Progenitor cell of endocrine pancreas (in vitro differentiated cells): ENCODE results near the gene MAP3K10. TPM values are rescaled to one million over a fixed set of nuclear protein-coding genes. Genes with fewer than 3 reads are reported as not detected.
"Not testable (repeated sequence)": the region's sequence is repeated elsewhere in the genome, so short reads cannot be mapped to it uniquely, and the experiment has no call there.

Experiments
- DNase-seq: peaks from one replicate; pipeline ENCODE4 v3.0.0; 2021; ENCODE audit warnings: low spot score; ENCODE audit not compliant: unreplicated experiment
- H3K27ac Mint-ChIP-seq: 2 replicates; pipeline ENCODE4 v1.8.0; 2021; ENCODE audit warnings: mild to moderate bottlenecking, moderate library complexity, mixed read lengths
- H3K27me3 Mint-ChIP-seq: 2 replicates; pipeline ENCODE4 v1.8.0; 2021; ENCODE audit warnings: mixed read lengths
- H3K36me3 Mint-ChIP-seq: 2 replicates; pipeline ENCODE4 v1.8.0; 2022; ENCODE audit warnings: mixed read lengths; ENCODE audit not compliant: insufficient read depth
- H3K4me1 Mint-ChIP-seq: 2 replicates; pipeline ENCODE4 v1.8.0; 2021; ENCODE audit warnings: low read depth, mixed read lengths
- H3K4me3 Mint-ChIP-seq: 2 replicates; pipeline ENCODE4 v1.8.0; 2021; ENCODE audit warnings: low read depth, mild to moderate bottlenecking, moderate library complexity, mixed read lengths
- H3K9me3 Mint-ChIP-seq: 2 replicates; pipeline ENCODE4 v1.8.0; 2021; ENCODE audit warnings: low read depth, mixed read lengths
- long read RNA-seq: library from polyadenylated mRNA; unstranded; transcript quantifications from one replicate; pipeline ENCODE4 v2.0.0, GENCODE V29; 2020
- total RNA-seq: library from RNA; stranded (reverse); gene quantifications from 2 replicates; pipeline ENCODE4 v1.2.1, GENCODE V29; 2021
- TF ChIP-seq, protein P1 (sequence below): fragments of 200-600 bp; sonication (generic); IDR thresholded peaks from one replicate; pipeline ENCODE4 v1.5.0; 2021; ENCODE audit warnings: antibody characterized with exemption, mild to moderate bottlenecking; ENCODE audit not compliant: unreplicated experiment

MAP3K10 gene
- total RNA-seq, result 35.3 and 37.2 TPM in 2 replicates
- long read RNA-seq, result 0 reads

GRCh38 chr19:40190891-40191835, at the start of gene MAP3K10:
Gene MAP3K10 (plus strand): TSS chr19:40191426. CDS start chr19:40192032, 606 bp downstream.
- H3K36me3 Mint-ChIP-seq, result peaks cover 2% of the 10 kb centered on the region
- no peaks in the 10 kb centered on the region for H3K4me1 Mint-ChIP-seq
- H3K4me3 Mint-ChIP-seq, result peak within 1 kb of the TSS; percentile 83
- TF ChIP-seq, protein P1, sequence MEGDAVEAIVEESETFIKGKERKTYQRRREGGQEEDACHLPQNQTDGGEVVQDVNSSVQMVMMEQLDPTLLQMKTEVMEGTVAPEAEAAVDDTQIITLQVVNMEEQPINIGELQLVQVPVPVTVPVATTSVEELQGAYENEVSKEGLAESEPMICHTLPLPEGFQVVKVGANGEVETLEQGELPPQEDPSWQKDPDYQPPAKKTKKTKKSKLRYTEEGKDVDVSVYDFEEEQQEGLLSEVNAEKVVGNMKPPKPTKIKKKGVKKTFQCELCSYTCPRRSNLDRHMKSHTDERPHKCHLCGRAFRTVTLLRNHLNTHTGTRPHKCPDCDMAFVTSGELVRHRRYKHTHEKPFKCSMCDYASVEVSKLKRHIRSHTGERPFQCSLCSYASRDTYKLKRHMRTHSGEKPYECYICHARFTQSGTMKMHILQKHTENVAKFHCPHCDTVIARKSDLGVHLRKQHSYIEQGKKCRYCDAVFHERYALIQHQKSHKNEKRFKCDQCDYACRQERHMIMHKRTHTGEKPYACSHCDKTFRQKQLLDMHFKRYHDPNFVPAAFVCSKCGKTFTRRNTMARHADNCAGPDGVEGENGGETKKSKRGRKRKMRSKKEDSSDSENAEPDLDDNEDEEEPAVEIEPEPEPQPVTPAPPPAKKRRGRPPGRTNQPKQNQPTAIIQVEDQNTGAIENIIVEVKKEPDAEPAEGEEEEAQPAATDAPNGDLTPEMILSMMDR, result no peak
- peak within 1 kb of the TSS; percentile 86 for H3K27ac Mint-ChIP-seq
- H3K9me3 Mint-ChIP-seq, result no peaks in the 10 kb centered on the region
- peak; percentile 56 for DNase-seq
- H3K27me3 Mint-ChIP-seq, result peaks cover 11% of the 10 kb centered on the region

DNA sequence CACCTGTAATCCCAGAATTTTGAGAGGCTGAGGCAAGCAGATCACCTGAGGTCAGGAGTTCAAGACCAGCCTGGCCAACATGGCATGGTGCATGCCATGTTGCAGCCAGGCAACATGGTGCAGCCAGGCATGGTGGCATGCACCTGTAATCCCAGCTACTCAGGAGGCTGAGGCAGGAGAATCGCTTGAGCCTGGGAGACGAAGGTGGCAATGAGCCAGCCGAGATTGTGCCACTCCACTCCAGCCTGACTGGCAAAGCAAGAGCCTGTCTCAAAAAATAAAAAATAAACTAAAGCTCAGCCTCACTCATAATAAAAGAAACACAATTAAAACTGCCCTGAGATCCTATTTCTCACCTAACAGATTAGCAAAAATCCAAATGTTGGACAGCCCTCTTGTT, 49.7 kb upstream of the MAP3K10 start:
- Mint-ChIP-seq H3K4me1 (no peaks in the 10 kb centered on the region), H3K27ac (no peak overlapping the region), H3K27me3 (peaks cover 24% of the 10 kb centered on the region), H3K36me3 (no peaks in the 10 kb centered on the region), H3K9me3 (no peaks in the 10 kb centered on the region), H3K4me3 (no peak overlapping the region)
- TF ChIP-seq, protein P1, result no peak
- no peak for DNase-seq

DNA sequence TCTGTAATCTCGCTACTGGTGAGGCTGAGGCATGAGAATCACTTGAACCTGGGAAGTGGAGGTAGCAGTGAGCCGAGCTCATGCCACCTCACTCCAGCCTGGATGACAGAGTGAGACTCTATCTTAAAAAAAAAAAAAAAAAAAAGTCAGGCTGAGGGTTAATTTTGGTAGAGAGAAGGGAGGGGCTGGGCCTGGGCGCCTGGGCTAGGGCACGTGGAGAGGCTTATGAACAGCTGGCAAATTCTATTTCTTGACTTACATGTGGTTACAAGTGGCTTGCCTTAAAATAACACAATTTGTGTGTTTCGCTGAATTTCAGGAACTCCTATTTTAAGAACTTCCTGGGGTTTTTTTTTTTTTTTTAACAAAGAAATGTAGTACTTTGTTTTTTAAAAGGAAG, 47.6 kb upstream of the MAP3K10 start:
- H3K27me3 Mint-ChIP-seq, result peaks cover 11% of the 10 kb centered on the region
- DNase-seq, result no peak
- H3K4me3 Mint-ChIP-seq, result no peak overlapping the region
- TF ChIP-seq, protein P1, result no peak
- no peaks in the 10 kb centered on the region for H3K4me1 Mint-ChIP-seq
- H3K36me3 Mint-ChIP-seq, result no peaks in the 10 kb centered on the region
- no peak overlapping the region for H3K27ac Mint-ChIP-seq
- H3K9me3 Mint-ChIP-seq, result no peaks in the 10 kb centered on the region

GRCh38 chr19:40144151-40144550, 47.1 kb upstream of the MAP3K10 start:
- Mint-ChIP-seq H3K4me3 (no peak overlapping the region), H3K27ac (no peak overlapping the region), H3K9me3 (no peaks in the 10 kb centered on the region), H3K4me1 (no peaks in the 10 kb centered on the region), H3K27me3 (peaks cover 11% of the 10 kb centered on the region), H3K36me3 (no peaks in the 10 kb centered on the region)
- no peak for DNase-seq
- TF ChIP-seq, protein P1, result no peak

- H3K9me3 Mint-ChIP-seq, result no peaks in the 10 kb centered on the region
- H3K4me3 Mint-ChIP-seq, result no peak overlapping the region
- H3K27ac Mint-ChIP-seq, result no peak overlapping the region
- no peak for DNase-seq
- H3K27me3 Mint-ChIP-seq, result peaks cover 11% of the 10 kb centered on the region
- TF ChIP-seq, protein P1, result no peak
- no peaks in the 10 kb centered on the region for H3K4me1 Mint-ChIP-seq
- H3K36me3 Mint-ChIP-seq, result no peaks in the 10 kb centered on the region
These were observed 46.1 kb upstream of the MAP3K10 start for GRCh38 chr19:40144947-40145748.

DNA sequence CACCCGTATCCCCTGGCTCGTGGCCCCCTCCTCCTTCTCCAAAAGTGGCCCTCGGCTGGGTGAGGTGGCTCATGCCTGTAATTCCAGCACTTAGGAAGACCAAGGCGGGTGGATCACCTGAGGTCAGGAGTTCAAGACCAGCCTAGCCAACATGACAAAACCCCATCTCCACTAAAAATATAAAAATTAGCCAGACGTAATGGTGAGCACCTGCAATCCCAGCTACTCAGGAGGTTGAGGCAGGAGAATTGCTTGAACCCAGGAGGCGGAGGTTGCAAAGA, 45.5 kb upstream of the MAP3K10 start:
- H3K36me3 Mint-ChIP-seq, H3K9me3 Mint-ChIP-seq, H3K27ac Mint-ChIP-seq, H3K27me3 Mint-ChIP-seq, H3K4me3 Mint-ChIP-seq, H3K4me1 Mint-ChIP-seq, DNase-seq: not testable (repeated sequence)
